ENCODE measurements around the gene KPNA3. TPM values are rescaled to one million over a fixed set of nuclear protein-coding genes. Genes with fewer than 3 reads are reported as not detected.
"Not testable (repeated sequence)": the region's sequence is repeated elsewhere in the genome, so short reads cannot be mapped to it uniquely, and the experiment has no call there.

The KPNA3 gene
- total and polyA plus RNA-seq, 2 donors (not counting 3 experiments of a cell fraction or from before 2014, with no cell fraction given) = 19.6 to 60.4 TPM

DNA sequence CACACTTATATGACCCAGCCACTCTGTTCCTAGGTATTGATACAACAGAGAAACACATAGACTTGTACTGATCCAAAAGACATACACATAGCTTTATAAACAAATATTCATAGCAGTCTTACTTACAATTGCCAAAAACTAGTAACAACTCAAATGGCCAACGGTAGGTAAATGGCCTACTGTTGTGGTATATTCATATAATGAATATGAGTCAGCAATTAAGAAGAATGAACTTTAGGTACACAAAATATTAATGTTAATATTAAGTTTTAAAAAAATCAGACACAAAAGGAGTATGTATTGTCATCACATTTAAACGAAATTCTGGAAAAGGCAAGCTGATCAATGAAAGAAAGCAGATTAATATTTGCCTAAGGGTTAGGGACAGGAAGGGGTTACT, 19.7 kb downstream of the KPNA3 start:
- peaks cover 2% of the 10 kb centered on the region for H3K9me1 ChIP-seq (replicated peaks; ENCODE audit: control insufficient read depth, extremely low read depth, insufficient read depth, low read length)
- no peak overlapping the region for H3K4me3 ChIP-seq (replicated peaks in 1 of 3; ENCODE audit: insufficient read depth in 1 of 3, low read depth in 1 of 3, low read length in 3 of 3)
- ChIA-PET POLR2A (no interaction called here), CTCF (interaction anchor here (2.7 kb wide), 1 partner anchor 11 kb away, joined by 7 read pairs; no protein-coding TSS in a partner anchor)
- no peaks in the 10 kb centered on the region for H3K36me3 ChIP-seq (ENCODE audit: control insufficient read depth in 2 of 2, extremely low read depth in 1 of 2, insufficient read depth in 2 of 2, low read length in 2 of 2)
- H3K27me3 ChIP-seq (ENCODE audit: control insufficient read depth in 2 of 2, insufficient read depth in 2 of 2, low read length in 2 of 2) = no peaks in the 10 kb centered on the region
- no peak overlapping the region for H3K27ac ChIP-seq (ENCODE audit: insufficient read depth, low read depth, low read length)
- no TSS peak for BruUV-seq (replicated peaks)
- intact Hi-C loops (cut with micrococcal nuclease) (no loop called here), dilution Hi-C loops (cut with MboI; ENCODE audit: extremely low pct_ligation_motif_present, low sequenced_read_pairs) (no loop called here)
- FAIRE-seq (no peak), DNase-seq (ENCODE audit: low read depth, low spot score) (no peak)
- H4K20me1 ChIP-seq (replicated peaks; ENCODE audit: control insufficient read depth, extremely low read depth, insufficient read depth, low read length) = peaks cover 16% of the 10 kb centered on the region
- TF ChIP-seq JUN (IDR thresholded peaks at IDR 0.05; ENCODE audit: borderline replicate concordance, insufficient read depth, insufficient read length, low read depth) (no peak), MYC (IDR thresholded peaks at IDR 0.05; ENCODE audit: low read depth, low read length) (no peak), FOS (IDR thresholded peaks at IDR 0.05; ENCODE audit: borderline replicate concordance, insufficient read depth, low read length) (no peak), GATA2 (IDR thresholded peaks at IDR 0.05; ENCODE audit: insufficient read depth, insufficient read length, low read depth, low read length) (no peak), POLR2A (IDR thresholded peaks at IDR 0.05; ENCODE audit: low read depth, low read length) (no peak), EZH2 (IDR thresholded peaks at IDR 0.05; ENCODE audit: borderline replicate concordance, low read depth, low read length, severe bottlenecking) (no peak)
- TF ChIP-seq, protein P1, sequence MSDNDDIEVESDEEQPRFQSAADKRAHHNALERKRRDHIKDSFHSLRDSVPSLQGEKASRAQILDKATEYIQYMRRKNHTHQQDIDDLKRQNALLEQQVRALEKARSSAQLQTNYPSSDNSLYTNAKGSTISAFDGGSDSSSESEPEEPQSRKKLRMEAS (IDR thresholded peaks at IDR 0.05; ENCODE audit: insufficient read depth, insufficient read length) = no peak
- no peak overlapping the region for H3K4me2 ChIP-seq (ENCODE audit: insufficient read depth, low read length)
- H3K9ac ChIP-seq (replicated peaks; ENCODE audit: extremely low read depth, insufficient read depth, low read length) = no peak overlapping the region
- peaks cover 86% of the 10 kb centered on the region for H3K79me2 ChIP-seq (ENCODE audit: control insufficient read depth, insufficient read depth, low read length)
- no peaks in the 10 kb centered on the region for H3K4me1 ChIP-seq (ENCODE audit: control insufficient read depth, extremely low read depth, insufficient read depth, low read length)
- H2AFZ ChIP-seq (ENCODE audit: low read depth, low read length) = no peak overlapping the region
- H3K9me3 ChIP-seq (replicated peaks; ENCODE audit: control insufficient read depth, insufficient read depth, low read length) = no peaks in the 10 kb centered on the region

DNA sequence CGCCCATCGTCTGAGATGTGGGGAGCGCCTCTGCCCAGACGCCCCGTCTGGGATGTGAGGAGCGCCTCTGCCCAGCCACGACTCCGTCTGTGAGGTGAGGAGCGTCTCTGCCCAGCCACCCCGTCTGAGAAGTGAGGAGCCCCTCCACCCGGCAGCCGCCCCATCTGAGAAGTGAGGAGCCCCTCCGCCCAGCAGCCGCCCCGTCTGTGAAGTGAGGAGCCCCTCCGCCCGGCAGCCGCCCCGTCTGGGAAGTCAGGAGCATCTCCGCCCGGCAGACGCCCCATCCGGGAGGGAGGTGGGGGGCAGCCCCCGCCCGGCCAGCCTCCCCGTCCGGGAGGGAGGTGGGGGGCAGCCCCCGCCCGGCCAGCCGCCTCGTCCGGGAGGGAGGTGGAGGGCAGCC, 30.7 kb downstream of the KPNA3 start:
- FAIRE-seq; H3K9ac ChIP-seq (replicated peaks; ENCODE audit: extremely low read depth, insufficient read depth, low read length); H2AFZ ChIP-seq (ENCODE audit: low read depth, low read length); H3K27me3 ChIP-seq (ENCODE audit: control insufficient read depth in 2 of 2, insufficient read depth in 2 of 2, low read length in 2 of 2); H3K9me3 ChIP-seq (replicated peaks; ENCODE audit: control insufficient read depth, insufficient read depth, low read length); POLR2A ChIA-PET; H3K27ac ChIP-seq (ENCODE audit: insufficient read depth, low read depth, low read length); CTCF ChIA-PET; H3K9me1 ChIP-seq (replicated peaks; ENCODE audit: control insufficient read depth, extremely low read depth, insufficient read depth, low read length); DNase-seq (ENCODE audit: low read depth, low spot score); intact Hi-C loops (cut with micrococcal nuclease); H3K4me1 ChIP-seq (ENCODE audit: control insufficient read depth, extremely low read depth, insufficient read depth, low read length); BruUV-seq (replicated peaks); H3K36me3 ChIP-seq (ENCODE audit: control insufficient read depth in 2 of 2, extremely low read depth in 1 of 2, insufficient read depth in 2 of 2, low read length in 2 of 2); H3K4me2 ChIP-seq (ENCODE audit: insufficient read depth, low read length); dilution Hi-C loops (cut with MboI; ENCODE audit: extremely low pct_ligation_motif_present, low sequenced_read_pairs); H4K20me1 ChIP-seq (replicated peaks; ENCODE audit: control insufficient read depth, extremely low read depth, insufficient read depth, low read length); H3K4me3 ChIP-seq (replicated peaks in 1 of 3; ENCODE audit: insufficient read depth in 1 of 3, low read depth in 1 of 3, low read length in 3 of 3): not testable (repeated sequence)
- H3K79me2 ChIP-seq (ENCODE audit: control insufficient read depth, insufficient read depth, low read length) = peaks cover 65% of the 10 kb centered on the region
